ENCODE data around the gene PSMB3. TPM values are rescaled to one million over a fixed set of nuclear protein-coding genes. Genes with fewer than 3 reads are reported as not detected.

PSMB3 gene
- polyA plus RNA-seq, 1 donor = 117 TPM

- H3K27ac ChIP-seq (ENCODE audit: low read length) = peak overlapping the region; percentile 44
- peak in 1 of 2 donors; percentile 36 for DNase-seq
- no peaks in the 10 kb centered on the region for H3K9me3 ChIP-seq (ENCODE audit: control insufficient read depth, low read depth, low read length)
- peaks cover 10% of the 10 kb centered on the region for H3K4me1 ChIP-seq (ENCODE audit: control insufficient read depth, insufficient read depth, low read length)
- H3K36me3 ChIP-seq (ENCODE audit: control insufficient read depth, insufficient read depth, low read length) = peaks cover 35% of the 10 kb centered on the region
- H3K4me3 ChIP-seq (ENCODE audit: low read length) = peak overlapping the region; percentile 80
- H3K27me3 ChIP-seq (ENCODE audit: control insufficient read depth, insufficient read depth, low read length) = no peaks in the 10 kb centered on the region
- 20% methylated on average over 1 of the region's 20 CpGs for WGBS (ENCODE audit: insufficient coverage, low lambda C conversion rate)
Observed at GRCh38 chr17:38706505-38707216, 45.9 kb upstream of the PSMB3 start.

GRCh38 chr17:38707678-38708351 is 44.7 kb upstream of the PSMB3 start:
- Histone ChIP-seq H3K27me3 (ENCODE audit: control insufficient read depth, insufficient read depth, low read length) (no peaks in the 10 kb centered on the region), H3K4me1 (ENCODE audit: control insufficient read depth, insufficient read depth, low read length) (peaks cover 9% of the 10 kb centered on the region), H3K4me3 (ENCODE audit: low read length) (no peak overlapping the region), H3K9me3 (ENCODE audit: control insufficient read depth, low read depth, low read length) (no peaks in the 10 kb centered on the region), H3K27ac (ENCODE audit: low read length) (no peak overlapping the region), H3K36me3 (ENCODE audit: control insufficient read depth, insufficient read depth, low read length) (peaks cover 47% of the 10 kb centered on the region)
- DNase-seq = no peak
- WGBS (ENCODE audit: insufficient coverage, low lambda C conversion rate) = 100% methylated on average over 3 of the region's 21 CpGs

GRCh38 chr17:38709104-38709820 is 43.3 kb upstream of the PSMB3 start:
- no peak for DNase-seq
- no peaks in the 10 kb centered on the region for H3K4me1 ChIP-seq (ENCODE audit: control insufficient read depth, insufficient read depth, low read length)
- H3K36me3 ChIP-seq (ENCODE audit: control insufficient read depth, insufficient read depth, low read length) = peaks cover 61% of the 10 kb centered on the region
- no peaks in the 10 kb centered on the region for H3K27me3 ChIP-seq (ENCODE audit: control insufficient read depth, insufficient read depth, low read length)
- no peak overlapping the region for H3K4me3 ChIP-seq (ENCODE audit: low read length)
- no peaks in the 10 kb centered on the region for H3K9me3 ChIP-seq (ENCODE audit: control insufficient read depth, low read depth, low read length)
- WGBS (ENCODE audit: insufficient coverage, low lambda C conversion rate) = no CpG with 5 or more reads among the region's 18 CpGs
- H3K27ac ChIP-seq (ENCODE audit: low read length) = no peak overlapping the region

GRCh38 chr17:38709864-38710603 is 42.5 kb upstream of the PSMB3 start:
- Histone ChIP-seq H3K36me3 (ENCODE audit: control insufficient read depth, insufficient read depth, low read length) (peaks cover 67% of the 10 kb centered on the region), H3K4me3 (ENCODE audit: low read length) (no peak overlapping the region), H3K27ac (ENCODE audit: low read length) (no peak overlapping the region), H3K4me1 (ENCODE audit: control insufficient read depth, insufficient read depth, low read length) (no peaks in the 10 kb centered on the region), H3K9me3 (ENCODE audit: control insufficient read depth, low read depth, low read length) (no peaks in the 10 kb centered on the region), H3K27me3 (ENCODE audit: control insufficient read depth, insufficient read depth, low read length) (no peaks in the 10 kb centered on the region)
- DNase-seq = no peak
- WGBS (ENCODE audit: insufficient coverage, low lambda C conversion rate) = no CpG with 5 or more reads among the region's 13 CpGs

GRCh38 chr17:38710604-38710962 is 42.0 kb upstream of the PSMB3 start:
- H3K4me3 ChIP-seq (ENCODE audit: low read length) = no peak overlapping the region
- WGBS (ENCODE audit: insufficient coverage, low lambda C conversion rate) = no CpG with 5 or more reads among the region's 3 CpGs
- no peaks in the 10 kb centered on the region for H3K9me3 ChIP-seq (ENCODE audit: control insufficient read depth, low read depth, low read length)
- H3K36me3 ChIP-seq (ENCODE audit: control insufficient read depth, insufficient read depth, low read length) = peaks cover 72% of the 10 kb centered on the region
- no peak overlapping the region for H3K27ac ChIP-seq (ENCODE audit: low read length)
- H3K4me1 ChIP-seq (ENCODE audit: control insufficient read depth, insufficient read depth, low read length) = no peaks in the 10 kb centered on the region
- H3K27me3 ChIP-seq (ENCODE audit: control insufficient read depth, insufficient read depth, low read length) = no peaks in the 10 kb centered on the region
- DNase-seq = no peak

- Histone ChIP-seq H3K4me3 (ENCODE audit: low read length) (no peak overlapping the region), H3K9me3 (ENCODE audit: control insufficient read depth, low read depth, low read length) (no peaks in the 10 kb centered on the region), H3K27ac (ENCODE audit: low read length) (no peak overlapping the region), H3K4me1 (ENCODE audit: control insufficient read depth, insufficient read depth, low read length) (no peaks in the 10 kb centered on the region), H3K36me3 (ENCODE audit: control insufficient read depth, insufficient read depth, low read length) (peaks cover 76% of the 10 kb centered on the region), H3K27me3 (ENCODE audit: control insufficient read depth, insufficient read depth, low read length) (no peaks in the 10 kb centered on the region)
- DNase-seq = no peak
- WGBS (ENCODE audit: insufficient coverage, low lambda C conversion rate) = no CpG with 5 or more reads among the region's 5 CpGs
Observed at GRCh38 chr17:38710985-38711384, 41.6 kb upstream of the PSMB3 start.

GRCh38 chr17:38711792-38712571 is 40.6 kb upstream of the PSMB3 start:
- DNase-seq = no peak
- Histone ChIP-seq H3K27ac (ENCODE audit: low read length) (no peak overlapping the region), H3K27me3 (ENCODE audit: control insufficient read depth, insufficient read depth, low read length) (no peaks in the 10 kb centered on the region), H3K4me3 (ENCODE audit: low read length) (no peak overlapping the region), H3K4me1 (ENCODE audit: control insufficient read depth, insufficient read depth, low read length) (no peaks in the 10 kb centered on the region), H3K36me3 (ENCODE audit: control insufficient read depth, insufficient read depth, low read length) (peaks cover 86% of the 10 kb centered on the region), H3K9me3 (ENCODE audit: control insufficient read depth, low read depth, low read length) (no peaks in the 10 kb centered on the region)
- WGBS (ENCODE audit: insufficient coverage, low lambda C conversion rate) = no CpG with 5 or more reads among the region's 26 CpGs

- DNase-seq = no peak
- Histone ChIP-seq H3K27me3 (ENCODE audit: control insufficient read depth, insufficient read depth, low read length) (no peaks in the 10 kb centered on the region), H3K9me3 (ENCODE audit: control insufficient read depth, low read depth, low read length) (no peaks in the 10 kb centered on the region), H3K27ac (ENCODE audit: low read length) (no peak overlapping the region), H3K4me3 (ENCODE audit: low read length) (no peak overlapping the region), H3K4me1 (ENCODE audit: control insufficient read depth, insufficient read depth, low read length) (no peaks in the 10 kb centered on the region), H3K36me3 (ENCODE audit: control insufficient read depth, insufficient read depth, low read length) (peaks cover 91% of the 10 kb centered on the region)
- no CpG with 5 or more reads among the region's 10 CpGs for WGBS (ENCODE audit: insufficient coverage, low lambda C conversion rate)
Observed at GRCh38 chr17:38712593-38712992, 39.9 kb upstream of the PSMB3 start.

GRCh38 chr17:38713456-38714075 is 39.0 kb upstream of the PSMB3 start:
- H3K36me3 ChIP-seq (ENCODE audit: control insufficient read depth, insufficient read depth, low read length) = peaks cover 92% of the 10 kb centered on the region
- no CpG with 5 or more reads among the region's 11 CpGs for WGBS (ENCODE audit: insufficient coverage, low lambda C conversion rate)
- DNase-seq = no peak
- no peaks in the 10 kb centered on the region for H3K27me3 ChIP-seq (ENCODE audit: control insufficient read depth, insufficient read depth, low read length)
- no peak overlapping the region for H3K4me3 ChIP-seq (ENCODE audit: low read length)
- H3K4me1 ChIP-seq (ENCODE audit: control insufficient read depth, insufficient read depth, low read length) = peaks cover 3% of the 10 kb centered on the region
- H3K9me3 ChIP-seq (ENCODE audit: control insufficient read depth, low read depth, low read length) = no peaks in the 10 kb centered on the region
- H3K27ac ChIP-seq (ENCODE audit: low read length) = no peak overlapping the region
